Activated CD8-positive, alpha-beta memory T cell treated with anti-CD3 and anti-CD28 coated beads for 36 hours (primary cell): ENCODE data around the gene TST. TPM values are rescaled to one million over a fixed set of nuclear protein-coding genes. Genes with fewer than 3 reads are reported as not detected.

ENCODE experiments used
- CTCF ChIA-PET: fragments of 350-600 bp; sonication (Branson Sonifier 250); formaldehyde crosslinking; loops from one replicate; lab custom pipeline; 2021; ENCODE audit warnings: antibody characterized with exemption; lab: Charles Lee
- POLR2A ChIA-PET: fragments of 350-600 bp; sonication (Branson Sonifier 250); formaldehyde crosslinking; loops from one replicate; lab custom pipeline; 2021; ENCODE audit warnings: antibody characterized with exemption; lab: Charles Lee
- total RNA-seq, 2 experiments: library from RNA; stranded (reverse); gene quantifications; one replicate each; pipeline ENCODE4 v1.2.3, GENCODE V29; 2021

The TST gene
- total RNA-seq, 2 experiments from 2014 or later, result 5.0 to 6.0 TPM

DNA sequence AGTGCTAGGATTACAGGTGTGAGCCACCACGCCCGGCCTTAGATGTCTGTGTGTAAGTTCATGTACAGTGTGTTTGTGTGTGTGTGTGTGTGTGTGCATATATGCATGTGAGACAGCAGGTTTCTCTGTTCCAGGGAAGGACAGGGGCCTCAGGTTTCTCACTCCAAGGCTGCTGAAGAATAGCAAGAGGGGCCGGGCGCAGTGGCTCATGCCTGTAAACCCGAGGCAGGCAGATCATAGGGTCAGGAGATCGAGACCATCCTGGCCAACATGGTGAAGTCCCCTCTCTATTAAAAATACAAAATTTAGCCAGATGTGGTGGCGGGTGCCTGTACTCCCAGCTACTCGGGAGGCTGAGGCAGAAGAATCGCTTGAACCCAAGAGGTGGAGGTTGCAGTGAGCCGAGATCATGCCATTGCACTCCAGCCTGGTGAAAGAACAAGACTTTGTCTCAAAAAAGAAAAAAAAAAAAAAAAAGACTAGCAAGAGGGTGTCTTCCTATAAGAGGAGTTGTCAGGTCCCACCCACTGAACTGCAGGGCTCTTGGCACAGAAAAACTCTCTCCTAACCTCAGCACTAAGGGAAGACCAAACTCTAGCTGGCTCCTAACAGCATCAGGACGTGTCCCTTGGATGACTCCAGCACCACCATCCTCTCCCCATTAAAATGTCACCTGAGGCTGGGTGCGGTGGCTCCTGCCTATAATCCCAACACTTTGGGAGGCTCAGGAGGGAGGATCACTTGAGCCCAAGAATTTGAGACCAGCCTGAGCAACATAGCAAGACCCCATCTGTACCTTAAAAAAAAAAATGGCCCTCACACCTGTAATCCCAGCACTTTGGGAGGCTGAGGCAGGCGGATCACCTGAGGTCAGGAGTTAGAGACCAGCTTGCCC is 40.0 kb downstream of the TST start:
- ChIA-PET POLR2A (interaction anchor here (0.7 kb wide), 1 partner anchor 164 kb away, joined by 5 read pairs; no protein-coding TSS in a partner anchor), CTCF (interaction anchor here (0.7 to 3.3 kb wide), 8 partner anchors 9 to 221 kb away, joined by 3 to 16 read pairs (median 6); no protein-coding TSS in a partner anchor)

- CTCF ChIA-PET, result interaction anchor here (0.6 to 3.5 kb wide), 33 partner anchors 9 to 223 kb away, joined by 3 to 38 read pairs (median 5); partner anchors contain the start of genes IFT27, NCF4 and TST
- POLR2A ChIA-PET, result interaction anchor here (1.1 to 1.4 kb wide), 4 partner anchors 35 to 184 kb away, joined by 3 to 9 read pairs (median 4); no protein-coding TSS in a partner anchor
Measured at GRCh38 chr22:36977947-36978660, 41.1 kb downstream of the TST start.

GRCh38 chr22:36977401-36977861 is 41.8 kb downstream of the TST start:
- ChIA-PET CTCF (interaction anchor here (0.7 to 3.5 kb wide), 33 partner anchors 9 to 223 kb away, joined by 3 to 38 read pairs (median 5); partner anchors contain the start of genes IFT27, NCF4 and TST), POLR2A (interaction anchor here (1.1 to 1.4 kb wide), 4 partner anchors 34 to 185 kb away, joined by 3 to 9 read pairs (median 4); no protein-coding TSS in a partner anchor)

- ChIA-PET CTCF (interaction anchor here (0.9 to 3.5 kb wide), 17 partner anchors 9 to 221 kb away, joined by 3 to 38 read pairs (median 5); partner anchors contain the start of genes IFT27 and NCF4), POLR2A (interaction anchor here (1.1 kb wide), 1 partner anchor 115 kb away, joined by 4 read pairs; no protein-coding TSS in a partner anchor)
Measured at GRCh38 chr22:36976606-36977005, 42.6 kb downstream of the TST start.

DNA sequence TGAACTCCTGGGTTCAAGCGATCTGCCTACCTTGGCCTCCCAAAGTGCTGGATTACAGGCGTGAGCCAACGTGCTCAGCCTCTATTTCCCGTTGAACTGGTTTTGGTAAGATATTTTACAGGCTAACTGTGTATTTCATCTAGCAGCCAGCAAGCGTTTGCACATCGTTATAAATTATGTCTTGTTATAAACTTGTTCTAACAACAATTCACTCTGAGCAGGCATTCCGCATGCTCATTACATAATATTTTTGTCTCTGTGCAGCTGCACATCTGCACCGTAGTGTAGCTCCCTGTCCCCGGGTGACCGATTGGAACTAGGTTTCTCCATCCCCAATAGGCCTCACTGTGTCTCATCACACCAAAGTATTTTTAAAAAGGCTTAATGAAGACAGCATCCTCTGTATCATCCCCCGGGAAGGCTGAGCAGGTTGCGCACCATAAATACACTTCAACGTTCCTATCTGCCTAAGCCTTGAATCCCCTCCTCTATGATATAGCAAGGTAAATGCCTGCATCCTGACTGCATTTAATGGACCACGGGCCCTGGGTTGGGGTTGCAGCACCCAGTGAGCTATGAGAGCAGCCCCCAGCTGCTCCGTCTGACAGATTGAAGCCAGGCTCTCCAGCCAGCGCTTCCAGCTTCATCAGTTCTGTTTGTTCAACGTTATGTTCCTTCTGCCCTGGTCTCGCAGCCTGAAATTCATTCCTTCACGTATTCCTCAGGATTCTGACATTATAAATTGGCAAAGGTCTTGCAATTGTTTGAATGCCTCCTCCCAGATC is 47.7 kb downstream of the TST start:
- CTCF ChIA-PET, result interaction anchor here (1.2 kb wide), 1 partner anchor 114 kb away, joined by 3 read pairs; no protein-coding TSS in a partner anchor
- POLR2A ChIA-PET, result no interaction called here

GRCh38 chr22:36968249-36968964 is 50.8 kb downstream of the TST start:
- CTCF ChIA-PET, result interaction anchor here (5.8 kb wide), 1 partner anchor 9 kb away, joined by 17 read pairs; no protein-coding TSS in a partner anchor
- POLR2A ChIA-PET, result interaction anchor here (0.6 kb wide), 1 partner anchor 596 kb away, joined by 9 read pairs; no protein-coding TSS in a partner anchor

DNA sequence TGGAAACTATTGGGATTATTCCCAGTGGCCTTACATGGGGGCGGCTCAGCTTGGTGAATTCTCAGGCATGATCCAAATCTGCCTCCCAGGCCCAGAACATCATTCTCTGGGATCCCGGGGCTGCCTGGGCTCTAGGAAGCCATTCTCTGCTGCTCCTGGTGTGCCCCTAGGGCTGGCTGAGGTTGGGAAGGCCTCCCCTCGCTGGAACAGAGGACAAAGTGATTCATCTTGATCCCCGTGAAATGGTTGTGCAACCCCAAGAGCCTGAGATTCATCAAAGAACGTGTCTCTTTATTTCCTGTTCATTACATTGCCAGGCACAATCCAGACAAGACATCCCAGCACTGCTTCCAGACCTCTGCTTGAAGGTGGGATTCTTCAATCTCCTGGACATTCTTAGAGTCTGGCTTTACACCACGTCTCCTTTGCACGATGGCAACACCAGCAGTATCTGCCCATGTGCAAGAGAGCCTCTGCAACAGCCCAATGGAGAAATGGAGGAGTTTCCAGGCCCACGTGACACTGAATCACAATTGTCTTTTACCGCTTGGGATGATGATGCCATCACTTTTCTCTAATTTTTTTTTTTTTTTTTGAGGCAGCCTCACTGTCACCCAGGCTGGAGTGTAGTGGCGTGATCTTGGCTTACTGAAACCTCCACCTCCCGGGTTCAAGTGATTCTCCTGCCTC is 52.3 kb downstream of the TST start:
- ChIA-PET CTCF (interaction anchor here (5.8 kb wide), 1 partner anchor 11 kb away, joined by 17 read pairs; no protein-coding TSS in a partner anchor), POLR2A (no interaction called here)

- ChIA-PET POLR2A (no interaction called here), CTCF (interaction anchor here (5.8 kb wide), 1 partner anchor 12 kb away, joined by 17 read pairs; no protein-coding TSS in a partner anchor)
Measured at GRCh38 chr22:36965696-36966095, 53.6 kb downstream of the TST start.

DNA sequence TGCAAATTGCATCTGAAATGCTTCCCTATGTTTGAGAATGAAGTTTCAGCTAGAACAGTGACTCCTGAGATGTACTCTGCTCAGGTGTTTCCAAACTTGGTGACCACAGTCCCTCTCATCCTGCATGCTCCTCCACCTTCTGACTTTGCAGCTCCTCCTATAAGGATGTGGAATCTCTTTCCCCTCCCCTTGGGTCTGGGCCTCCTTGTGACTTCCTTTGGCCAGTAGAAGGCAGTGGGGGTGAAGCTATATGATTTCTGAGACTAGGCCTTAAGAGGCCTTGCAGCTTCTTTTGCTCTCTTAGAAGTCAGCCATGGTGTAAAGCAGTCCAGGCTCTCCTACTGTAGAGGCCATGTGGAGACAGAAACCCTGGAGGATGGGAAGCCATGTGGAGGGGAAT is 55.1 kb downstream of the TST start:
- ChIA-PET CTCF (interaction anchor here (1.4 kb wide), 1 partner anchor 13 kb away, joined by 4 read pairs; no protein-coding TSS in a partner anchor), POLR2A (no interaction called here)

DNA sequence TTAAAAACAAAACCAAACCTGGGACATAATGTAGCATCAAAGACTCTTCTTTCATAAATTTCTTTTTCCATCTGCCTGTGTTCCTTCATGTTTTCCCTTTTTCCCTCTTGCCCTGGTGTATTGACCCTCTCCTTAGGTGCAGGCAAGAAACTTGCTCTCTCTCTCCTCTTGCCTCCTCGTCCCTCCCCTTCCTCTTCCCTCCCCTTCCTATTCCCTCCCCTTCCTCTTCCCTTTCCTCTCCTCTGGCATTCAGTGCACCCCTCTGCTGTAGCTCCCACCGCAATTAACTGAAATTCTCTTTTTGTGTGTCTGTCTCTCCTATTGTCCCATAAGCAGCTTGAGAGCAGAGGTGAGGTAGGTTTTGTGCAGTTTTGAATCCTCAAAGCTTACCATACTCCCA is 55.9 kb downstream of the TST start:
- CTCF ChIA-PET, result interaction anchor here (1.4 kb wide), 1 partner anchor 14 kb away, joined by 4 read pairs; no protein-coding TSS in a partner anchor
- POLR2A ChIA-PET, result no interaction called here

DNA sequence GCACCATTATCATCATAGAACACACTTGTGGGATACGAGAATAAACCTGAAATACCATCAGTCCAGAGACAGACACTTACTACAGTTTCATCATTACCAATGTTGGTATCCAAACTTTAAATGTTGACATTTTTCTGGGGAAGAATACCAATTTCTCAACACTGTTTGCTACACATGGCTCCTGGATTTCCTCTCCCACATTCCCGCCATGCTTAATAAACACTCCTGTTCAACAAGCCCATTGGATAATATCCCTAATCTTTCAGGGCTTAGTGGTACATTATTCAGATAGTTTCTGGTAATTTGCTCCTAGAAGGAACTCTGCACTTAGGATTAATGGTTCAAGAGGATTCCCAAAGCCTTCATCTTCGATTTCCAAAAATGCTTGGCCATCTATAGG is 57.6 kb downstream of the TST start:
- ChIA-PET CTCF (no interaction called here), POLR2A (no interaction called here)

Other genes starting within 250 kb of the TST start
- gene IFT27, start 243.3 kb downstream of the TST start, total RNA-seq, result 10 to 100 TPM; 26.1 to 28.7 TPM
- not detected for gene PVALB, start 202.4 kb downstream of the TST start, total RNA-seq
- 1 to 10 TPM; 6.3 to 7.3 TPM for gene NCF4, start 158.4 kb downstream of the TST start, total RNA-seq
- under 1 TPM; 0.04 TPM for gene CSF2RB, start 105.8 kb downstream of the TST start, total RNA-seq
- gene MPST, start 295 bp upstream of the TST start, total RNA-seq, result 10 to 100 TPM; 20.6 to 20.9 TPM
- 10 to 100 TPM; 32.2 to 40.3 TPM for gene KCTD17, start 32.3 kb upstream of the TST start, total RNA-seq
- 1 to 10 TPM in 1 of 2 experiments, under 1 TPM in 1; 0.88 to 1.1 TPM for gene TMPRSS6, start 90.3 kb upstream of the TST start, total RNA-seq
- gene IL2RB, start 130.5 kb upstream of the TST start, total RNA-seq, result 100 to 1,000 TPM; 288 to 289 TPM
- gene C1QTNF6, start 168.8 kb upstream of the TST start, total RNA-seq, result 1 to 10 TPM; 2.9 to 3.4 TPM
- under 1 TPM; 0.46 to 0.65 TPM for gene SSTR3, start 193.0 kb upstream of the TST start, total RNA-seq
- gene RAC2, start 224.8 kb upstream of the TST start, total RNA-seq, result 100 to 1,000 TPM; 498 to 521 TPM